ENCODE data around the gene CDH23. TPM values are rescaled to one million over a fixed set of nuclear protein-coding genes. Genes with fewer than 3 reads are reported as not detected.

Gene CDH23
- total RNA-seq, 1 donor from 2014 or later = 0.29 TPM

DNA sequence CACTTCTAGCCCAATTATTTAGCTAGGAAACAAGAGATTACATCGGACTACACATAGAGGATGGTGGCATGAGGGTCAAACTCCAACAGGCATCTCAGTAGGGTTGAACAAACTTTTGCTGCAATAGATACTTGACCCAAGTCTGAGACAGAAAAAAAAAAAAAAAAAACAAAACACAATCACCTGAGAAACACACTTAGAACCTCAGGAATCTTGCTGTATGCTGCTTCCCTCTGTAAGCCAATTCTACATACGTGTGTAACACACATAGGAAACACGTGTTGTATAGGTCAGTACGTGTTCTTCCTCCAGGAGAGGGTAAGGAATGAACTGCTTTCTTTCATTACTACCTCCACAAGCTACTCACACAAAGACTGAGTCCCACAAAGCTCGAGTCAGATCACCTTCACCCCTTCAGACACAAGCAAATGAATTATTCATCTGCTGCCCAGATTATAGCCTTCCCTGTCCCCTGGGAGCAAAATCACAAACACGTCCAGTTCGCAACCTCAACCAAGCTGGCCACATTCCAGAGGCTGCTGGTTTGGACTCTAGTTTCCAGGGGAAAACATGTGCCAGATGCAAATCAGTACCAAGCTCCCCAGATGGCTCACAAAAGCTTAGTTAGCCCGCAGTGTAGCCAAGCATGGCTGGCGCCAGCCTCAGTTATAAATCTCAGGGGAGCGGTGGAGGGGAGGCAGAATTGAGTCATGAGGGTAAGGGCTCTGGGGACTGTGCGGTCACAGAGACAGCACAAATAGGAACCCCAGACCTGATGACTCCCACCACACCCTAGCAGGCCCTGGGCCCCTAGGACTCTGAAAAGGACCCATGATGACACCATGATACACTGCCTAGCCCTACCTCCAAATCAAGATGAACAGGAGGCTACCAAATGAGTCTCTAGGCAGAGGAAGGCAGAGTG lies 439.2 kb downstream of the CDH23 start:
- TF ChIP-seq, protein P1, sequence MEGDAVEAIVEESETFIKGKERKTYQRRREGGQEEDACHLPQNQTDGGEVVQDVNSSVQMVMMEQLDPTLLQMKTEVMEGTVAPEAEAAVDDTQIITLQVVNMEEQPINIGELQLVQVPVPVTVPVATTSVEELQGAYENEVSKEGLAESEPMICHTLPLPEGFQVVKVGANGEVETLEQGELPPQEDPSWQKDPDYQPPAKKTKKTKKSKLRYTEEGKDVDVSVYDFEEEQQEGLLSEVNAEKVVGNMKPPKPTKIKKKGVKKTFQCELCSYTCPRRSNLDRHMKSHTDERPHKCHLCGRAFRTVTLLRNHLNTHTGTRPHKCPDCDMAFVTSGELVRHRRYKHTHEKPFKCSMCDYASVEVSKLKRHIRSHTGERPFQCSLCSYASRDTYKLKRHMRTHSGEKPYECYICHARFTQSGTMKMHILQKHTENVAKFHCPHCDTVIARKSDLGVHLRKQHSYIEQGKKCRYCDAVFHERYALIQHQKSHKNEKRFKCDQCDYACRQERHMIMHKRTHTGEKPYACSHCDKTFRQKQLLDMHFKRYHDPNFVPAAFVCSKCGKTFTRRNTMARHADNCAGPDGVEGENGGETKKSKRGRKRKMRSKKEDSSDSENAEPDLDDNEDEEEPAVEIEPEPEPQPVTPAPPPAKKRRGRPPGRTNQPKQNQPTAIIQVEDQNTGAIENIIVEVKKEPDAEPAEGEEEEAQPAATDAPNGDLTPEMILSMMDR (IDR thresholded peaks at IDR 0.05) = no peak
- H3K36me3 Mint-ChIP-seq (ENCODE audit: low read depth) = peaks cover 29% of the 10 kb centered on the region
- H3K27ac Mint-ChIP-seq = peak overlapping the region; percentile 95
- POLR2A ChIA-PET = interaction anchor here (0.5 to 8.5 kb wide), 21 partner anchors 8 to 496 kb away, joined by 3 to 125 read pairs (median 4); partner anchors contain the start of genes PSAP and VSIR
- H3K27me3 Mint-ChIP-seq = no peaks in the 10 kb centered on the region
- DNase-seq (peak; percentile 84), ATAC-seq (ENCODE audit: low read depth) (peak; percentile 92)
- intact Hi-C loops (cut with micrococcal nuclease) = loop anchor here (1.0 to 5.0 kb wide), 14 partner anchors 15 to 517 kb away; partner anchors contain the start of genes ANAPC16, ASCC1, PSAP and SLC29A3
- CTCF ChIA-PET = interaction anchor here (0.6 to 6.0 kb wide), 13 partner anchors 11 to 767 kb away, joined by 3 to 85 read pairs (median 4); partner anchors contain the start of genes PSAP and VSIR
- H3K9me3 Mint-ChIP-seq = no peaks in the 10 kb centered on the region
- H3K4me1 Mint-ChIP-seq = peaks cover 88% of the 10 kb centered on the region
- H3K4me3 Mint-ChIP-seq = peak overlapping the region; percentile 79

DNA sequence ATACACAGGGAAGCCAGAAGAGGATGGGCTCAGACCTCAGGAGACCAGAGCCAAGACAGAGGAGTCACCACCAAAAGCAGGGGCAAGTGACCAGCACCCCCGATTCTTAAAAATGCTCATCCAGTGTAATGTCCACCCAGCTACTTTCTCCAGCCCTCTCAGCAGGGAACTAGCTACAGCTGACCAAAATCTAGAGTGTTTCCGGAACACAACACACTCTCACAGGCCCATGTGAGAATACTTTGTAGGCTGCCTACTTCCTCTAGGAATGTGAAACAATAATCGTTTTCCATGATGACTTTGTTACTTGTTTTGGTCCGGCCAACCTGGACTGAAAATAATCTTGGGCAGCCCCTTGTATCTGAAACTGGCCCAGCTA lies 439.9 kb downstream of the CDH23 start:
- POLR2A ChIA-PET = interaction anchor here (0.6 to 8.5 kb wide), 18 partner anchors 9 to 495 kb away, joined by 3 to 125 read pairs (median 4); partner anchors contain the start of genes PSAP and VSIR
- H3K36me3 Mint-ChIP-seq (ENCODE audit: low read depth) = peaks cover 22% of the 10 kb centered on the region
- intact Hi-C loops (cut with micrococcal nuclease) = loop anchor here (1.0 to 5.0 kb wide), 14 partner anchors 15 to 517 kb away; partner anchors contain the start of genes ANAPC16, ASCC1, PSAP and SLC29A3
- peak; percentile 0 for ATAC-seq (ENCODE audit: low read depth)
- no peak for DNase-seq
- no peaks in the 10 kb centered on the region for H3K9me3 Mint-ChIP-seq
- H3K27me3 Mint-ChIP-seq = no peaks in the 10 kb centered on the region
- H3K4me1 Mint-ChIP-seq = peaks cover 92% of the 10 kb centered on the region
- TF ChIP-seq, protein P1 (IDR thresholded peaks at IDR 0.05) = no peak
- peak overlapping the region; percentile 95 for H3K27ac Mint-ChIP-seq
- H3K4me3 Mint-ChIP-seq = peak overlapping the region; percentile 79
- CTCF ChIA-PET = interaction anchor here (0.9 to 6.0 kb wide), 7 partner anchors 15 to 212 kb away, joined by 3 to 85 read pairs (median 6); partner anchors contain the start of gene PSAP

DNA sequence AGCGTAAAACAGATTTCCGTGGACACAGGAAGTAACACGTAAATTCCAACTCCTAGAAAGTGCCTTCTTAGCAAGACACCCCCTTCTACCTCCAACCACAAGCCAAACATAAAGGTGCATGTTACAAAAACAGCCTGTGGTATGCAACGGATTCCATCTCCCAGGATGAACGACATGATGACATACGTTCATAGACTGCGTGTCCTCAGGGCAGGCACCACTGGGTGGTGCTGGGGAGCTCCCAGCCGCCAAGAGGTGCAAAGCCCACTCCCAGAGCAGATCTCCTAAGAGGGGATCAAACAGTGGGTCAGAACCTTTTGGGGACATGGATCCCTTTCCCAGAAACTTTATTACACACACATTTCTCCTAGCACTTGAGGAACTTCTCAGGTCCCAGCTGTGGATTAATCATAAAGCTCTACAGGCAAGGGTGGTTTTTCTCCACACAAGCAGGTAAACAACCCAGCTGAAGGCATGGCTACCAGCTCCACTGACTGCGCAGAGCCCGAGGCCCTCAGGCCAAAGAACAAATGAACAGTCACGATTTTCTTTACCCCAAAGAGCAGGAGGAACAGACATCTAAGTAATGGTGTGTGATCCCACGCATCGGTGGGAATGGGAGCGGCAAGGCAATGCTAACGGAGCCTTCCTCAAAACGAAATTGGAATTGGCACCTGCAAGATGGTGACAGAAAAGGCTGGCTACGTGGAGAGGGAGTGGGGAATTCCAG lies 440.5 kb downstream of the CDH23 start:
- Mint-ChIP-seq H3K27ac (peak overlapping the region; percentile 95), H3K4me3 (peak overlapping the region; percentile 79), H3K4me1 (peaks cover 91% of the 10 kb centered on the region), H3K36me3 (ENCODE audit: low read depth) (peaks cover 16% of the 10 kb centered on the region), H3K27me3 (no peaks in the 10 kb centered on the region), H3K9me3 (no peaks in the 10 kb centered on the region)
- intact Hi-C loops (cut with micrococcal nuclease) = loop anchor here (2.0 to 5.0 kb wide), 5 partner anchors 212 to 500 kb away; partner anchors contain the start of genes ANAPC16 and ASCC1
- ATAC-seq (ENCODE audit: low read depth) (no peak), DNase-seq (no peak)
- TF ChIP-seq, protein P1 (IDR thresholded peaks at IDR 0.05) = no peak
- ChIA-PET CTCF (interaction anchor here (0.8 to 6.0 kb wide), 5 partner anchors 14 to 61 kb away, joined by 3 to 85 read pairs (median 7); partner anchors contain the start of gene PSAP), POLR2A (interaction anchor here (0.9 to 8.5 kb wide), 9 partner anchors 12 to 494 kb away, joined by 3 to 125 read pairs (median 8); partner anchors contain the start of gene PSAP)

DNA sequence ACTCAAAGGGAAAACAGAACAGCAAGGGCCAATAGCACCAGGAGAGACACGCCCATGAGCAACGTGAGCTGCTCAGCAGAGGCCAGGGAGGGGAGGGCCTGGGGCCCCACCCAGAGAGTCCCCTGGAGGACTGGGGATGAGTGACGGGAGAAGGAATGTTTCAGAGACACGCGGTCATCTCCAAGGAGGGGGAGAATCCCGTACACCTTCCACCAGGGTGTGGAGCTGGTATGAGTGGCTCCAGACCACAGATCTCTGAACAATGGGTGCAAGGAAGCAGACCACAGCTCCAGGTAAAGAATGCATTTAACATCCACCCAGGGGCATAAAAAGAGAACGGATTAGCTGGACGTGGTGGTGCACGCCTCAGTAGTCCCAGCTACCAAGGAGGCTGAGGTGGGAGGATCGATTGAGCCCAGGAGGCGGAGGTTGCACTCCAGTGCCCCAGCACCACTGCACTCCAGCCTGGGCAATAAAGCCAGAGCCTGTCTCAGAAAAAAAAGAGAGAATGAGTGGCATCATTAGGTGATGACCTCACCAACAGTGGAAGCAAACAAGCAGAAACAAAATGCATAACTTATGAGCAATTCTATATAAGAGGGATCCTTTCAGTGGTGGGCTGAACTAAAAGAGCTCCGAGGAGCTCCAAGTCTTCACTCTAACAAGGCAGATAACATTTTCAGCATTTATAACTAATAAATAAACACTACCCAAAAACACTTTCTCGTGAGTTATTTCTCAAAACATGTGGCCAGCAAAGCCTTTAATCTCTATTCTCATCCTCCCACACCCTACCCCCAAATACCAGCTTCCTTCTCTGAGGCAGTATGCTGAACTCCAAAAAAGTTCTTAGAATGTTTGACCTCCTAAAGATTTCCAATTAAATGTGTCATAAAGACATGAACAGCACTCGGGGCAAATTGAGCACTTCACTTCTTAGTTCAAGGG lies 441.8 kb downstream of the CDH23 start:
- POLR2A ChIA-PET = interaction anchor here (0.5 to 8.5 kb wide), 8 partner anchors 11 to 378 kb away, joined by 3 to 125 read pairs (median 5); partner anchors contain the start of genes ASCC1 and PSAP
- Mint-ChIP-seq H3K4me1 (peaks cover 92% of the 10 kb centered on the region), H3K36me3 (ENCODE audit: low read depth) (peaks cover 14% of the 10 kb centered on the region), H3K27me3 (no peaks in the 10 kb centered on the region), H3K9me3 (no peaks in the 10 kb centered on the region), H3K27ac (peak overlapping the region; percentile 25), H3K4me3 (peak overlapping the region; percentile 35)
- TF ChIP-seq, protein P1 (IDR thresholded peaks at IDR 0.05) = no peak
- ATAC-seq (ENCODE audit: low read depth) = no peak
- intact Hi-C loops (cut with micrococcal nuclease) = loop anchor here (5.0 kb wide), 2 partner anchors 466 to 499 kb away; no protein-coding TSS in a partner anchor
- no peak for DNase-seq
- CTCF ChIA-PET = interaction anchor here (1.2 to 6.0 kb wide), 2 partner anchors 12 to 57 kb away, joined by 5 to 85 read pairs; partner anchors contain the start of gene PSAP

Measured in activated B cell treated with CpG ODN at 0.5 μM for 24 hours (primary cell).